ENCODE measurements around the gene SF3B2.

The SF3B2 gene

DNA sequence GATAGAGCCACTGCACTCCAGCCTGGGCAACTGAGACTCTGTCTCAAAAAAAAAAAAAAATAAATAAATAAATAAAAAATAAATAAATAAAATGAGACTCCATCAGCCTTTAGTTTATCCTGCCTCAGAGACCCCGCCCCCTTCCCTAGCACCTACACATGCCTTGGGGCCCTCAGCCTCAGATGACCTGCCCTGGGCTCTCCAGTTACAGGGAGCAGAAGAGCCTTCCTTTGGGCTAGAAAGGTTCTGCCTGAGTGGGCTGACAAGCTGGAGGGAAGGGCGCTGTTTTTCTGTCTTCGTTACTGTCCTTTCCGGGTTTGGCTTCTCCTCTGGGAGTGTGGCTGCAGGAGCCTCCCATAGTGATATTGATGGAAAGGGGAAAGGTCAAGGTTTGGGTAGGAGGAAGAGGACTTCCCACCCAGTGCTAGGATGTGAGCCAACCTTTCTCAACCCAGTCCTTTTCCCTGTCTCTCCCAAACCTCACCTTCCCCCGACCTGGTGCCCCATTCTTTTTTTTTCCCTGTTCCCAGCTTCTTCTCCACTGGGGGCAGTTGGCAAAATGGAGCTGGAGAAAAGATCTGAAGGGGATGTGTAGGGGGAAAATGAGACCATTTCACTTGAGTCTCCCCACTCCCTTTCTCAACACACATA, 1.5 kb upstream of the SF3B2 start:
- TF ChIP-seq POLR2A (IDR thresholded peaks at IDR 0.05; ENCODE audit: low read depth, low read length): no peak
- no peak for DNase-seq (ENCODE audit: insufficient read length, low spot score)
- FAIRE-seq: no peak

- TF ChIP-seq POLR2A (IDR thresholded peaks at IDR 0.05; ENCODE audit: low read depth, low read length): no peak
- no peak for FAIRE-seq
- DNase-seq (ENCODE audit: insufficient read length, low spot score): no peak
Measured at GRCh38 chr11:66051371-66051765, 796 bp upstream of the SF3B2 start.

DNA sequence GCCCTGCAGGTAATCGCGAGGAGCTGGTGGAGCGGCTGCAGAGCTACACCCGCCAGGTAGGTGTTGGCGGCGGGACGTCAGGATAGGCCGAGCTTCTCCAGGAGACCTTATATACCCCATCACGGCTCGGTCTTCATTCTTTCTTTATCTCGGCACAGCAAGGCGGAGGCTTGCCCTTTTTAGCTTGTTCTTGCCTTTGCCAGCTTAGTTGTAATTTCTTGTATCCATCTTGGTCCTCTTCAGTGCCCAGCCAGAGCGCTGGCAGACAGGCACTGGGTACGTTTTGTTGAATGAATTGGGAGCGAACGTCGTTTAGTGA, 459 bp downstream of the SF3B2 start:
- FAIRE-seq: no peak
- DNase-seq (ENCODE audit: insufficient read length, low spot score): no peak
- no peak for TF ChIP-seq POLR2A (IDR thresholded peaks at IDR 0.05; ENCODE audit: low read depth, low read length)

DNA sequence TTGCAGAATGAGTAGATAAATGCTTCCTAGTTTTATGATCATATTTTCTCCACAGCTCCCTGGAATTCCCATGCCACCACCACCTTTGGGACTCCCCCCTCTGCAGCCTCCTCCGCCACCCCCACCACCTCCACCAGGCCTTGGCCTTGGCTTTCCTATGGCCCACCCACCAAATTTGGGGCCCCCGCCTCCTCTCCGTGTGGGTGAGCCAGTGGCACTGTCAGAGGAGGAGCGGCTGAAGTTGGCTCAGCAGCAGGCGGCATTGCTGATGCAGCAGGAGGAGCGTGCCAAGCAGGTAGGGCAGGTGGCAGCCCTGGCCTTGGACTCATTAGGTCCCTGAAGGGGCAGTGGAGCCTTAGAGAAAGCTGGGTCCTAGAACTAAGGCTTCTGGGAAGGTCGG, 2.9 kb downstream of the SF3B2 start:
- FAIRE-seq: no peak
- no peak for DNase-seq (ENCODE audit: insufficient read length, low spot score)
- no peak for TF ChIP-seq POLR2A (IDR thresholded peaks at IDR 0.05; ENCODE audit: low read depth, low read length)

GRCh38 chr11:66056501-66056900, 4.3 kb downstream of the SF3B2 start:
- no peak for FAIRE-seq
- no peak for DNase-seq (ENCODE audit: insufficient read length, low spot score)
- TF ChIP-seq POLR2A (IDR thresholded peaks at IDR 0.05; ENCODE audit: low read depth, low read length): no peak

- DNase-seq (ENCODE audit: insufficient read length, low spot score) (no peak), FAIRE-seq (no peak)
- TF ChIP-seq POLR2A (IDR thresholded peaks at IDR 0.05; ENCODE audit: low read depth, low read length): no peak
Measured at GRCh38 chr11:66059966-66060680, 8.0 kb downstream of the SF3B2 start.

- TF ChIP-seq POLR2A (IDR thresholded peaks at IDR 0.05; ENCODE audit: low read depth, low read length): no peak
- FAIRE-seq: no peak
- no peak for DNase-seq (ENCODE audit: insufficient read length, low spot score)
Measured at GRCh38 chr11:66061268-66061667, 9.1 kb downstream of the SF3B2 start.

GRCh38 chr11:66062408-66062807, 10.2 kb downstream of the SF3B2 start:
- no peak for FAIRE-seq
- DNase-seq (ENCODE audit: insufficient read length, low spot score): no peak
- TF ChIP-seq POLR2A (IDR thresholded peaks at IDR 0.05; ENCODE audit: low read depth, low read length): no peak

DNA sequence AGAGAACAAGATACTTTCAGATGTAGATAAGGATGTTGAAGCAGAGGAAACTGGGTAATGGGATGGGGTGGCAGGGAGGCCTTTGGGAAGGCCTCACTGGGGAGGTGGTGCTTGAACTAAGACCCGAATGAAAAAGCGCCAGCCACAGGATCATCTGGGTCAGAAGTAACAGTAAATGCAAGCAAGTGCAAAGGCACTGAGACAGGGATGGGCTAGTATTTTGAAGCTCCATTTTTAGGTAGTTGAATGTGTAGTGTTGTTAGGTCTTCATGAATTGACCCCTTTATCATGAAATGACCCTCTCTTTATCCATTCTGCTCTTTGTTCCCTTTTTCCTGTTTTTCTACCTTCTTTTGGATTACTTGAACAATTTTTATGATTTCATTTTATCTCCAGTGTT, 11.7 kb downstream of the SF3B2 start:
- no peak for DNase-seq (ENCODE audit: insufficient read length, low spot score)
- TF ChIP-seq POLR2A (IDR thresholded peaks at IDR 0.05; ENCODE audit: low read depth, low read length): no peak
- no peak for FAIRE-seq

DNA sequence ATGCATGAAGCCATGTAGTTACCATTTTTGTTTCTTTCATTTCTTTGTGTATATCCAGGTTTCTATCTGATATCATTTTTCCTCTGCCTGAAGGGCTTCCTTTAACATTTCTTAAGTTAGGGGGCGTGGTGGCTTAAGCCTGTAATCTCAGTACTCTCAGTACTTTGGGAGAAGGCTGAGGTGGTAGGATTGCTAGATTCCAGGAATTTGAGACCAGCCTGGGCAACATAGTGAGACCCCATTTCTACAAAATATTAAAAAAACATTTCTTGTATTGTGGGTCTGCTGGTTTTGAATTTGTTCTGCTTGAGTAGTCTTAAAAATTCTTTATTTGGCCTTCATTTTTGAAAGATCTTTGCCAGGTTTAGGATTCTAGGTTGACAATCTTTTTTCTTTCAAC, 12.4 kb downstream of the SF3B2 start:
- FAIRE-seq (no peak), DNase-seq (ENCODE audit: insufficient read length, low spot score) (no peak)
- no peak for TF ChIP-seq POLR2A (IDR thresholded peaks at IDR 0.05; ENCODE audit: low read depth, low read length)

- FAIRE-seq: no peak
- no peak for TF ChIP-seq POLR2A (IDR thresholded peaks at IDR 0.05; ENCODE audit: low read depth, low read length)
- no peak for DNase-seq (ENCODE audit: insufficient read length, low spot score)
Measured at GRCh38 chr11:66066751-66067150, 14.6 kb downstream of the SF3B2 start.

- DNase-seq (ENCODE audit: insufficient read length, low spot score) (no peak), FAIRE-seq (no peak)
- TF ChIP-seq POLR2A (IDR thresholded peaks at IDR 0.05; ENCODE audit: low read depth, low read length): no peak
Measured at GRCh38 chr11:66067640-66068039, 15.5 kb downstream of the SF3B2 start.

DNA sequence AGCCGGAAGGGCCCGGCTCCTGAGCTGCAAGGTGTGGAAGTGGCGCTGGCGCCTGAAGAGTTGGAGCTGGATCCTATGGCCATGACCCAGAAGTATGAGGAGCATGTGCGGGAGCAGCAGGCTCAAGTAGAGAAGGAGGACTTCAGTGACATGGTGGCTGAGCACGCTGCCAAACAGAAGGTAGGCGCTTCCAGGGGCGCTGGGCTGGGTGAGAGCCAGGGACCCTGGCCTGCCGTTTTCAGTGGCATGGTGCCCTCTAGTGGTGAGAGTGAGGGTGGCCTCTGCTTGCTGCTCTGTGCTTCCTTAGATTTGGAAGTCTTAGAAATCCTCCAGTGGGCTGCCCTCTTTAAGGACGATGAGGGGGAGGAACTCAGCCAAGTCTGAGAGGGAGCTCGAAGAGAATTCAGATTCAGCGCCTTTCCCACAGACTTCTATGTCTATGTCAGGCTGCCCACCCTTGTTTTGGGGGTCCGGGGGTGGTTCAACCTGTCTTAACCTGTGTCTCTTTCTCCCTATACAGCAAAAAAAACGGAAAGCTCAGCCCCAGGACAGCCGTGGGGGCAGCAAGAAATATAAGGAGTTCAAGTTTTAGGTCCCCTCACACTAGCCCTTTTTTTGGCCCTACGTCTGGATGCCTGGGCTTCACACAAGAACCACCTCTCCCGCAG, 16.1 kb downstream of the SF3B2 start:
- peak; percentile 71 for DNase-seq (ENCODE audit: insufficient read length, low spot score)
- no peak for TF ChIP-seq POLR2A (IDR thresholded peaks at IDR 0.05; ENCODE audit: low read depth, low read length)
- no peak for FAIRE-seq

DNA sequence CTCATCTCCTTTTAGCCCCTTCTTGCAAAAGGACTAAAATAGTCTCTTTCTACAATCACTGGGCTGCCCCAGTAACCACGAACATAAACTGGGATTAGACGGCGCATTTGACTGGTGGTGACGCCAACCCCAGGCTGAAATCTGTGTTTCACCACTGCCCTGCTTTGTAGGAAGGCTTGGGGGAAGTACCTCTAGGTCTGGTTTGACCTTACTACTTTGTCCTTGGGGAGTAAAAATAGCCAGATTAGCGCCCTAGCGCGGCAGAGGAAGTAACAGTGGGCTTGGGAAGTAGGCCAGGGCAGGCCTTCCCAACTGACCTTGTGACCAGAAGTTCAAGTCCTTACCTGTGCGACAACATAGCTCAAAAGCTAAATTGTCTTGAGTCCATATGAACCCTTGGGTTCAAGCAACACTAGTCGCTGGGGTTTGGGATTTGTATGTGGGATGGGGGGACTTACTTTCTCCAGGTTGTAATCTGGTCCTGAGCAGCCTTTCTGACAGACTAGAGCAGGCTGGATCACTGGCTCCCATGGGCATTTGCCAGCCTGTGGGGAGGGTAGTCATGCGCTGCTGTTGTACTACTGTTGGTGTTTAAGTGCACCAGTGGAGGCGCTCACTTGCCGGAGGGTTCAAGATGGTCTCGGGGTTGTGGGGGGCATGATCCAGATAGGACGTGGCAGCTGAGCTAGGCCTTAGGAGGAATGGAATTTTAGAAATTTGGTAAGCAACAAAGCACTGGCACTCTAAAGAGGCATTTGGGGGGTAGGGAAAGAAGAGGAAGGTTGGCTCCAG, 17.0 kb downstream of the SF3B2 start:
- FAIRE-seq (no peak), DNase-seq (ENCODE audit: insufficient read length, low spot score) (peak; percentile 73)
- TF ChIP-seq POLR2A (IDR thresholded peaks at IDR 0.05; ENCODE audit: low read depth, low read length): no peak

Data from H54 (cell line).